ENCODE measurements around the gene PCDHA1.

- TF ChIP-seq CTCF (IDR thresholded peaks at IDR 0.05): no peak
- no peak for TF ChIP-seq POLR2A (IDR thresholded peaks at IDR 0.05)
Measured at GRCh38 chr5:141041427-141041785, 255.5 kb downstream of the PCDHA1 start.

Measured in lower leg skin (tissue), 3 donors.